Heart right ventricle (tissue), 16 donors: Measurements from ENCODE around the gene SYNJ1. TPM values are rescaled to one million over a fixed set of nuclear protein-coding genes. Genes with fewer than 3 reads are reported as not detected.

ENCODE experiments used
- ATAC-seq, 8 donors: fragments of 200-7000 bp; cut with Tn5 transposase; one replicate each; pipeline ENCODE4 v1.9.1; 2020; ENCODE audit warnings: mild to moderate bottlenecking in 8 of 8, moderate library complexity in 8 of 8, moderate number of reproducible peaks in 1 of 8
- DNase-seq, 2 donors: peaks; one replicate each; pipeline ENCODE4 v3.0.0-alpha.2; 2020
- H3K27ac ChIP-seq, 10 donors: fragments of 200-600 bp; sonication (generic) in 2 of 10; one replicate each; pipeline versions ENCODE4 v1.5.0 to v1.8.0; 2020 to 2022; ENCODE audit warnings: mild to moderate bottlenecking in 3 of 10
- H3K27me3 ChIP-seq, 7 donors: fragments of 200-600 bp; one replicate each; pipeline ENCODE4 v1.8.0; 2021 to 2022; ENCODE audit warnings: mild to moderate bottlenecking in 2 of 7
- H3K36me3 ChIP-seq, 9 donors: fragments of 200-600 bp; sonication (generic) in 1 of 9; one replicate each; pipeline versions ENCODE4 v1.5.0 to v1.8.0; 2020 to 2022; ENCODE audit warnings: mild to moderate bottlenecking in 2 of 9
- H3K4me1 ChIP-seq, 9 donors: fragments of 200-600 bp; sonication (generic) in 1 of 9; one replicate each; pipeline versions ENCODE4 v1.5.0 to v1.8.0; 2020 to 2022; ENCODE audit warnings: mild to moderate bottlenecking in 4 of 9
- H3K4me3 ChIP-seq, 10 donors: fragments of 200-600 bp; sonication (generic) in 2 of 10; one replicate each; pipeline versions ENCODE4 v1.5.0 to v1.8.0; 2020 to 2022; ENCODE audit warnings: mild to moderate bottlenecking in 7 of 10, moderate library complexity in 2 of 10
- H3K9me3 ChIP-seq, 11 donors: fragments of 200-600 bp in 10 of 11; sonication (generic) in 2 of 11; one replicate each; pipeline versions ENCODE4 v1.5.0 to v1.8.0; 2013 to 2022; ENCODE audit warnings: mild to moderate bottlenecking in 2 of 11, control low read depth in 1 of 11, moderate library complexity in 1 of 11
- CTCF ChIP-seq, 9 donors: fragments of 200-600 bp; sonication (generic) in 2 of 9; IDR thresholded peaks; one replicate each; pipeline versions ENCODE4 v1.5.0 to v1.8.0; 2021 to 2022; ENCODE audit warnings: antibody characterized with exemption in 9 of 9, mild to moderate bottlenecking in 5 of 9, moderate library complexity in 1 of 9
- WGBS, 2 donors: extraction: QIAGEN DNeasy Blood & Tissue Kit; methylation state at CpG; one replicate each; pipeline ENCODE4 v1.1.7; 2013; ENCODE audit warnings: inconsistent platforms in 1 of 2; 5-methylcytosine and 5-hydroxymethylcytosine counted together
- intact Hi-C, 10 donors: fragments of 100-400 bp; cut with DNase I; formaldehyde crosslinking; loops; one replicate each; pipeline versions ENCODE4 v1.11.1 to v1.14.2; 2022
- polyA plus RNA-seq, 2 donors: library from polyadenylated mRNA; stranded (reverse); fragments of 200-250 nt; gene quantifications; one replicate each; pipeline ENCODE4 v1.2.3, GENCODE V29; 2013
- total RNA-seq, 10 donors: library from RNA; stranded (reverse); fragmentation: NEBNext Ultra II Directional in 3 of 10; extraction: Animal tissue kit (Norgen Biotek cat#: 25700) in 3 of 10; gene quantifications; one replicate each; pipeline versions ENCODE4 v1.2.1 to v1.2.4, GENCODE V29; 2021 to 2023
- donor health status: Arrhythmogenic right ventricular cardiomyopathy.
- donor health status: ischemic (EF 13 %, LVEDD 7.1; RV severe dilation, severe dysfunction).
- donor health status: healthy with polysubstance abuse.
- donor health status: DM: no; HTN: yes; CAD: no.
- donor health status: DM: no; HTN: no; CAD: no.
- donor health status: ischemic (EF 25% LVEDD 6.9; RV normal size, moderate dysfunction).
- donor health status: ischemic (EF 25% LVEDD 5.7; RV mildly dilated, moderate dysfunction).
- donor health status: healthy.
- donor health status: DM: yes; HTN: yes; CAD: no.
- donor health status: Ischemic cardiomyopathy.
- donor health status: ischemic (EF 35%, LVEDD 5.7; RV mildly dilated, moderate dysfunction).
- donor health status: nonischemic (EF 11% LVEDD 7.7; RV severe dilation, severe dysfunction).
- donor health status: DM: yes; HTN: yes; CAD: no.
- donor health status: PGD.
- donor health status: ischemic (EF 29% LVEDD 5.4; RV normal size, mild dysfunction).
- donor health status: nonischemic (EF 23%, LVEDD 6.1; RV moderate dilation, normal function).

The SYNJ1 gene
- total and polyA plus RNA-seq, 12 donors, result 5.0 to 15.6 (median 11.8) TPM

GRCh38 chr21:32710987-32711386, 16.8 kb downstream of the SYNJ1 start:
- 49% methylated on average over 4 of the region's 4 CpGs for WGBS, 2 donors
- Histone ChIP-seq H3K4me3 (no peak overlapping the region), H3K27ac (peak overlapping the region in 1 of 10 donors; percentile 27), H3K4me1 (peaks cover 0 to 33% (median 16%) of the 10 kb centered on the region in 9 donors), H3K9me3 (peaks cover 0 to under 1% (median 0%) of the 10 kb centered on the region in 11 donors), H3K27me3 (no peaks in the 10 kb centered on the region), H3K36me3 (peaks cover 0 to 1% (median 0%) of the 10 kb centered on the region in 9 donors)
- DNase-seq, result no peak
- intact Hi-C loops, result no loop called here
- peak in 4 of 8 donors; percentile 42 to 72 (median 56) for ATAC-seq
- TF ChIP-seq CTCF (IDR thresholded peaks at IDR 0.05), result no peak

- DNase-seq, result no peak
- Histone ChIP-seq H3K4me3 (no peak overlapping the region), H3K4me1 (peaks cover 0 to 33% (median 16%) of the 10 kb centered on the region in 9 donors), H3K36me3 (no peaks in the 10 kb centered on the region), H3K27ac (no peak overlapping the region), H3K9me3 (no peaks in the 10 kb centered on the region), H3K27me3 (no peaks in the 10 kb centered on the region)
- ATAC-seq, result no peak
- no peak for TF ChIP-seq CTCF (IDR thresholded peaks at IDR 0.05)
- intact Hi-C loops, result no loop called here
- 74 to 84% methylated on average over 4 of the region's 4 CpGs for WGBS, 2 donors
Observed at GRCh38 chr21:32710069-32710784, 17.6 kb downstream of the SYNJ1 start.

GRCh38 chr21:32708069-32708468, 19.7 kb downstream of the SYNJ1 start:
- 55 to 61% methylated on average over 6 of the region's 6 CpGs for WGBS, 2 donors
- Histone ChIP-seq H3K4me1 (peaks cover 0 to 34% (median 17%) of the 10 kb centered on the region in 9 donors), H3K27ac (peak overlapping the region in 1 of 10 donors; percentile 9), H3K36me3 (peaks cover 0 to 4% (median 0%) of the 10 kb centered on the region in 9 donors), H3K9me3 (no peaks in the 10 kb centered on the region), H3K4me3 (no peak overlapping the region), H3K27me3 (no peaks in the 10 kb centered on the region)
- intact Hi-C loops, result no loop called here
- ATAC-seq (no peak), DNase-seq (no peak)
- no peak for TF ChIP-seq CTCF (IDR thresholded peaks at IDR 0.05)

- Histone ChIP-seq H3K9me3 (no peaks in the 10 kb centered on the region), H3K27me3 (no peaks in the 10 kb centered on the region), H3K4me3 (no peak overlapping the region), H3K4me1 (peaks cover 0 to 18% (median 7%) of the 10 kb centered on the region in 9 donors), H3K36me3 (peaks cover 0 to 14% (median 0%) of the 10 kb centered on the region in 9 donors), H3K27ac (no peak overlapping the region)
- TF ChIP-seq CTCF (IDR thresholded peaks at IDR 0.05), result no peak
- 93 to 98% methylated on average over 4 of the region's 4 CpGs for WGBS, 2 donors
- DNase-seq (no peak), ATAC-seq (no peak)
- intact Hi-C loops, result no loop called here
Observed at GRCh38 chr21:32705901-32706300, 21.9 kb downstream of the SYNJ1 start.
